PC-3 (cell line): ENCODE data around the gene NEK8.

Experiments
- CTCF ChIP-seq: fragments of 300-600 bp; sonication (generic); conservative IDR thresholded peaks from 2 replicates; pipeline ENCODE4 v1.5.1; 2017; ENCODE audit warnings: antibody characterized with exemption, low read depth, mild to moderate bottlenecking, low read length
- EZH2 ChIP-seq: fragments of 300-600 bp; sonication (generic); IDR thresholded peaks from one replicate; pipeline ENCODE4 v1.6.1; 2017; ENCODE audit warnings: antibody characterized with exemption, mild to moderate bottlenecking, low read length; ENCODE audit not compliant: unreplicated experiment
- EZH2phosphoT487 ChIP-seq: fragments of 300-600 bp; sonication (generic); IDR thresholded peaks from 2 replicates; pipeline ENCODE4 v1.6.1; 2018; ENCODE audit warnings: mild to moderate bottlenecking, antibody characterized with exemption, low read length, borderline replicate concordance

GRCh38 chr17:28700830-28701492 lies 27.6 kb upstream of the NEK8 start:
- no peak for TF ChIP-seq CTCF
- no peak for TF ChIP-seq EZH2
- TF ChIP-seq EZH2phosphoT487, result no peak
